Bone marrow (tissue), 2 donors: Measurements from ENCODE around the gene LRRC26.

ENCODE experiments used
- DNase-seq, 2 donors: peaks; one replicate each; lab custom pipeline; 2025; lab: John Stamatoyannopoulos, UW

LRRC26 gene

DNA sequence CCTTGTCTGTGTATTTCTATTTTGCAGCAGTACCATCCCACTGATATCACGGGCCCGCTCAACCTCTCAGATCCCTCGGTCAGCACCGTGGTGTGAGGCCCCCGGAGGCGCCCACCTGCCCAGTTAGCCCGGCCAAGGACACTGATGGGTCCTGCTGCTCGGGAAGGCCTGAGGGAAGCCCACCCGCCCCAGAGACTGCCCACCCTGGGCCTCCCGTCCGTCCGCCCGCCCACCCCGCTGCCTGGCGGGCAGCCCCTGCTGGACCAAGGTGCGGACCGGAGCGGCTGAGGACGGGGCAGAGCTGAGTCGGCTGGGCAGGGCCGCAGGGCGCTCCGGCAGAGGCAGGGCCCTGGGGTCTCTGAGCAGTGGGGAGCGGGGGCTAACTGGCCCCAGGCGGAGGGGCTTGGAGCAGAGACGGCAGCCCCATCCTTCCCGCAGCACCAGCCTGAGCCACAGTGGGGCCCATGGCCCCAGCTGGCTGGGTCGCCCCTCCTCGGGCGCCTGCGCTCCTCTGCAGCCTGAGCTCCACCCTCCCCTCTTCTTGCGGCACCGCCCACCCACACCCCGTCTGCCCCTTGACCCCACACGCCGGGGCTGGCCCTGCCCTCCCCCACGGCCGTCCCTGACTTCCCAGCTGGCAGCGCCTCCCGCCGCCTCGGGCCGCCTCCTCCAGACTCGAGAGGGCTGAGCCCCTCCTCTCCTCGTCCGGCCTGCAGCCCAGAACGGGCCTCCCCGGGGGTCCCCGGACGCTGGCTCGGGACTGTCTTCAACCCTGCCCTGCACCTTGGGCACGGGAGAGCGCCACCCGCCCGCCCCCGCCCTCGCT lies 1.9 kb downstream of the LRRC26 start:
- DNase-seq: no peak

DNA sequence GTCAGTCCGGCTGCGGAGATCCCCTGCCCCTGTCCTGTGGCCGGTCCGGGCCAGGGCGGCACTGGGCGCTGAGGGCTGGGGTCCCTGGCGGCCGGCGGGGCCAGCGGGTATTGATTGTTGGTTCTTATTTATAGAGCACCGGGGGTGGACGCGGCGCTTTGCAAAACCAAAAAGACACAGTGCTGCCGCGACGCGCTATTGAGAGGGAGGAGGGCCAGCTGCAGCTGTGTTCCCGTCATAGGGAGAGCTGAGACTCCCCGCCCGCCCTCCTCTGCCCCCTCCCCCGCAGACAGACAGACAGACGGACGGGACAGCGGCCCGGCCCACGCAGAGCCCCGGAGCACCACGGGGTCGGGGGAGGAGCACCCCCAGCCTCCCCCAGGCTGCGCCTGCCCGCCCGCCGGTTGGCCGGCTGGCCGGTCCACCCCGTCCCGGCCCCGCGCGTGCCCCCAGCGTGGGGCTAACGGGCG lies 2.5 kb downstream of the LRRC26 start:
- DNase-seq: no peak

DNA sequence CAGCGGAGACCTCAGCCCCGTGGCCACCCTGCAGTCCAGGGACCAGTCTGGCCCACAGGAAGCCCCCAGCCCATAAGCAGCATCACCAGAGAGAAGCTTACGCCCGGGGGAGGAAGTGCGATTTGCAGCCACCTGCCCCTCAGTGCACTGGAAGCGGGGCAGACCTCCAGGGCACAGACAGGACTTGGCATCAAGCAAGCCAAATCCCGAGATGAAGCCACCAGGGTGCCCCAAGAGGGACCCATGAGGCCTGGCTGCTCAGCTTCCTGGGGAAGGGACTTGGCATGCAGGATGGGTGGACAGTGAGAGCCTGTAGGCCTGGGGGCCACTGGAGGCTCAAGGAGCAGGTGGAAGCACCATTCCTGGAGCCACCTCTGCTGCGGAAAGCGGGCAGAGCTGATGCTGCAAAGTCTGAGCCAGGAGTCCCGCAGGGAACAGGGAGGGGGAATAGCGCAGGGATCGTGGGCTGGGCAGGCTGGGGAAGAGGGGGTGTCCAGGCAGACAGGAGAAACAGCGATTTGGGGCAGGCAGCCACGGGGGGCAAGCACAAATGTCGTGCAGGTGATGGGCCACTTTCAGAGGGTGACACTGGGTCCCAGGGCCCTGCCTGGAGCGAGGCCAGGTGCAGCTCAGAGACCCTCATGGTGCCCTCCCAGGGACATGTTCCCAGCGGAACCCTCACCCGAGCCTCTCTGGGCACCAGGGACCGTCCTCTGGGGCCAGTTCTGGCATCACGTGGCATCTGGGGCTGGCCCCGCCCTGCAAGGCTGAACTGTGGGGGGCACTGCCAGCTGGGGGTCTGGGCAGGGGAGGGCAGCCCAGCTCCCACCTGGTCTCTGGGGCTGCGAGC lies 3.2 kb downstream of the LRRC26 start:
- DNase-seq: no peak

DNA sequence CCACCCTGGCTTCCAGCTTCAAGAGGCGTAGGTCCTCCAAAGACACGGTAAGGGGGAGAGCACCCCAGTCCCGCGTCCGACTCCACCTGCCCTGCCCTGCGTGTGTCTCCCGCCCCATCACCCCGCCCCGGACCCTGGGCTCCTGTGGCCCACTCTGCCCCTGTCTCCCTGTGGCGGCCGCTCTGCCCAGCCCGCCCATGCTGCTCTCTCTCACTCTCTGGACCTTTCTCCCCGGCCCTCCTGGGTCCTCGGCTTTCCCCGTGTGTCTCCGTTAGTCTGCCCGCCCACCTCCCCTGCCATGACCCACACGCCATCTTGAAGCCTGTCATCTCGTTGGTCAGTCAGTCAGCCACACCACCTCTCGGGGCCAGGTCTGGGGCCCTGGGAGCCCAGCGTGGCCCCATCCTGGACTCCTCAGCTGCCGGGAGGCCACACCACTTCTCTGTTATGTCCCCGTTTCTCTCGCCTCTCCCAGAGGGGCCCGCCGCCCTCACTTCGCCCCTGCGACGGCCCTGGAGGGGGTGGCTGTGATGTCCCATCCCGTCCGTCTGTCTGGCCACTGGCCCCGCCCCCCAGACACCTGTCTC lies 4.5 kb downstream of the LRRC26 start:
- no peak for DNase-seq

DNA sequence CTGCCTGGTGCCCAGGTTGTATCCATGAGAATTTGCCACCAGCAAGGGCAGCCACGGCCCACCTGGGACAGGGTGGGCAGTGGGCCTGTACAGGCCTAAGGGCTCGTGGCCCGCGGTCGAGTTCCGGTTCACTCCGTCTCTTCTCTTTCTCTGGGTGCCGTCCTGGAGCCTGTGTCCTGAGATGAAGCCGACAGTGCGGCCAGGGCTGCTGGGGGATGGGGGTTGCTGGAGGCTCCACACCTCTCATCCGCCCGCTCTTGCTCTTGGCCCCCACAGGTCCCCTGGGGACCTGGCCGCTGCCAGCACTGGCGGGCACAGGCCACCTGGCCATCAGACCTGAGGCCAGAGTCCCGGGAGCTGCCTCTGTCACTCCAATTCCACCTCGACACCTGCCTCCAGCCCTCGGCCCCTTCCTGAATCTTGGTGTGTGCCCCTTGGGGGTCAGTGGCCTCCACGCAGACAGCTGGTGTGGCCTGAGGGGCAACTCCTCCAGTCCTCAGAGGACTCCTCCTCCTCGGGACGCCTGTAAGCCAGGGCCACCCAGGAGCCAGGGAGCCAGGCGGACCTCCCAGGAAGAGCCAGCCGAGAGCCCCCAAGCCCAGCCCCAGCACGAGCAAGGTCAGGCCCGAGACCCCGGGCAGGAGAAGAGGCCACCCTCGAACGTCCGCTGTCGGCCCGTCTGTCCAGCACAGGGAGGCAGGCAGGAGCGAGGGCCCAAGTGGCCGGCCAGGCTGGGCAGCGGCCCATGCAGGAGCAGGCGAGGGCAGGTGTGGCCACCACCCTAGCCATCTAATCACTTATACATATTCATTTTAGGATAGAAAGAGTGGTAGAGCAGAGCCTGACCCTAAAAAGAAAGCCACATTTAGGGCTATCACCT lies 5.2 kb downstream of the LRRC26 start:
- no peak for DNase-seq

DNA sequence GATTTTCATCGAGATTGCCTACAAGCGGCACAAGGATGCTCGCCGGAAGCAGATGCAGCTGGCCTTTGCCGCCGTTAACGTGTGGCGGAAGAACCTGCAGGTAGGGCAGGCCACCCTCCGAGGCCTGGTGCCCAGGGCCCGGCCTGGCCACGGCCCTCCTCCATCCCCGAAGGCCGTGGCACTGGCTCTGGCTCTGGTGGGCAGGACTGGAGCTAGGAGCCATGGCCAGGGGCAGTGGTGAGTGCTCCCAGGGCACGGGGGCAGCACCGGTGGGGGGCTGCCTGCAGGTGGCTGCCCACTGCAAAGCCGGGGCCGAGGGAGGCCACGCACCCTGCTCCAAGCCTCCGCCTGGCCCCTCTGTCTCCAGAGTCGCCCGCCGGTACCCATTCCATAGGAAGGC lies 6.0 kb downstream of the LRRC26 start:
- DNase-seq: no peak

DNA sequence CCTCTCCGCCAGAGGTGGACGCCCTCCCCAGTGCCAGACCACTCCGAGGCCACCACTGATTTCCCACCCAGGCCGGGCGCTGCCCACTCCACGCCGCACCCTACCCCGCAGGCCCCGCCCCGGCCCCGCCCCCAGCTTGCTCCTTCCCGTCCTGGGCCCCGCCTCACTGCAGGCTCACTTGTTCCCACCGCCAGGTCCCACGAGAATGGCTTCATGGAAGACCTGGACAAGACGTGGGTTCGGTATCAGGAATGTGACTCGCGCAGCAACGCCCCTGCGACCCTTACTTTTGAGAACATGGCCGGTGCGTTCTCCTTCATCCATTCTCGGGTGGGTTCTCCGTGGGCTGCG lies 6.5 kb downstream of the LRRC26 start:
- DNase-seq: no peak

DNA sequence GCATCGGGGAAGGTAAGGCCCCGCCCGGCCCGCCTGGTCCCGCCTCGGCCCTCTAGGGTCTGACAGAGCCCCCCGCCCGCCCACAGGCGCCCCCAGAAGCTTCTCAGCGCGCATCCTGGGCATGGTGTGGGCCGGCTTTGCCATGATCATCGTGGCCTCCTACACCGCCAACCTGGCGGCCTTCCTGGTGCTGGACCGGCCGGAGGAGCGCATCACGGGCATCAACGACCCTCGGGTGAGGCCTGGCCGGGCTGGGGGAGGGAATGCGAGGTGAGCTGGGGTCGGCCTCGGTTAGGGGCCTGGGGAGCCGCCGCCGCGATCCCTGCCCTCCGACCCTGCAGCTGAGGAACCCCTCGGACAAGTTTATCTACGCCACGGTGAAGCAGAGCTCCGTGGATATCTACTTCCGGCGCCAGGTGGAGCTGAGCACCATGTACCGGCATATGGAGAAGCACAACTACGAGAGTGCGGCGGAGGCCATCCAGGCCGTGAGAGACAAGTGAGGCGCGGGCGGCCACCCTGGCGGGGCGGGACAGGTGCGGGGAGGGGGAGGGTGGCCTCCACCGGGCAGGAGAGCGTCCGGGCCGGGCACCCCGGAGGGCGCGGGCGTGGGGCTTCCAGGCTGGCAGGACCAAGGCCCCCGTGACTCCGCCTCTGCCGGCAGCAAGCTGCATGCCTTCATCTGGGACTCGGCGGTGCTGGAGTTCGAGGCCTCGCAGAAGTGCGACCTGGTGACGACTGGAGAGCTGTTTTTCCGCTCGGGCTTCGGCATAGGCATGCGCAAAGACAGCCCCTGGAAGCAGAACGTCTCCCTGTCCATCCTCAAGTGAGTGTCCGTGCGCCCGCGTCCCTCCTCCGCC lies 7.1 kb downstream of the LRRC26 start:
- no peak for DNase-seq

DNA sequence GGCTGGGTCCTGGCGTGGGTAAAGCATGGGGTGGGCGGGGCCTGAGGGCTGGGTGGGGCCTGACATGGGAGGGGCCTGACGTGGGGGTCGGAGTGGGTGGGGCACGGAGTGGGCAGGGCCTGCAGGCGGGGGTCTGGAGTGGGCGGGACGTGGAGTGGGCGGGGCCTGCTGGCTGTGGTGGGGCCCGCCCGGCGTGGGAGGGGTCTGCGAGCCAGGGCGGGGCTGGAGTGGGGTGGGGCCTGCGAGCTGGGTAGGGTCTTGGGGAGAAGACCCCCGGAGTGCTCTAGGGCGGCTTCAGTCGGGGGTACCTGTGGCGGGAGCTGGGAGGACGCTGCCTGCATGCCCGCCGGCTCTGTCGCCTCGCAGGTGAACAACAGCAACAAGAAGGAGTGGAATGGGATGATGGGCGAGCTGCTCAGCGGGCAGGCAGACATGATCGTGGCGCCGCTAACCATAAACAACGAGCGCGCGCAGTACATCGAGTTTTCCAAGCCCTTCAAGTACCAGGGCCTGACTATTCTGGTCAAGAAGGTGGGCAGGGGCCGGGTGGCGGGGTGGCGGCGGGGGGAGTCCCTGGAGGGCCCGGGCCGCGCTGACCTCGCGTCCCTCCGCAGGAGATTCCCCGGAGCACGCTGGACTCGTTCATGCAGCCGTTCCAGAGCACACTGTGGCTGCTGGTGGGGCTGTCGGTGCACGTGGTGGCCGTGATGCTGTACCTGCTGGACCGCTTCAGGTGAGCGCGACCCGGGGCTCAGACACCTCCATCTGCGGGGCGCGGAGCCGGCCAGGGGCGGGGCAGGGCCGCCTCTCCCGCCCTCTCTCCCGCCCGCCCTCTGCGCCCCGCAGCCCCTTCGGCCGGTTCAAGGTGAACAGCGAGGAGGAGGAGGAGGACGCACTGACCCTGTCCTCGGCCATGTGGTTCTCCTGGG lies 8.0 kb downstream of the LRRC26 start:
- DNase-seq: no peak

DNA sequence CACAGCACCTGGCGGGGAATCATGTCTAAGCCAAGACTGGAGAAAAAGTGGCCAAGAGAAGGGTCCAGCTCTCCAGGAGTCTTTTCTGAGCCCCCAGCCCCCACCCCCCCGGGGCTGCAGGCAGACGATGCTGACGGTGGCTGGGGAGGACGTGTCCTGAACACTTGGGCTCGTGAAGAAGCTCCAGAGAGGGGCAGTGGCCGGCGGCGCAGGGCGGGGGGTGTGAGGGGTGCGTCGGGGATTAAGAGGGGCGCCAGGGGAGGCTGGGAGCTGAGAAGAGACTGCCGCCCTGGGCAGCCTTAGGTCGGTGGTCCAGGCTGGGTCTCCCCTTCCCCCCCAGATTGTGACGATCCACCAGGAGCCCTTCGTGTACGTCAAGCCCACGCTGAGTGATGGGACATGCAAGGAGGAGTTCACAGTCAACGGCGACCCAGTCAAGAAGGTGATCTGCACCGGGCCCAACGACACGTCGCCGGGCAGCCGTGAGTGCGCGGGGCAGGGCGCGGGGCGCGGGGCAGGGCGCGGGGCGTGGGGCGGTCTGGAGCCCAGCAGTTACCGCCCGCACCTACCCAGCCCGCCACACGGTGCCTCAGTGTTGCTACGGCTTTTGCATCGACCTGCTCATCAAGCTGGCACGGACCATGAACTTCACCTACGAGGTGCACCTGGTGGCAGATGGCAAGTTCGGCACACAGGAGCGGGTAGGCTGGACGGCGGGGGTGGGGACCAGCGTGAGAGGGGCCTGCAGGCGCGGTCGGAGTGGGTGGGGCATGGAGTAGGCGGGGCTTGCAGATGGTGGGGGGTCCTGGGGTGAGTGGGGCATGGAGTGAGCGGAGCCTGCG lies 8.9 kb downstream of the LRRC26 start:
- DNase-seq: no peak

DNA sequence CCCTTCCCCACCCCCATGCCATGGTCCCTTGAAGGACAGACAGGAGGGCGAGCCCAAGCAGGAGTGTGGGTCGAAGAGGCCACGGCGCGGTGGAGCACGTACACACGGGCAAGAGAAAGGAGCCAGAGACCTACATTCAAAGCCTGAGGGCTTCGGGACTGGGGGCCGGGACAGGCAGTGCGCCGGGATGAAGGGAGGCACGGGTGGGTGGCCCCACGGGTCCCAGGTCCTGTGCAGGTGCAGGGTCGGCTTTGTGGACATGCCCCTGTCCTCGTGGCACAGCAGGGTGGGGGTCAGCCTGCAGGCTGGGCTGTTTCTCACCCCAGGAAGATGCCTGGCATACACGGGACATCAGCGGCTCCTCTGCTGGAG lies 9.8 kb downstream of the LRRC26 start:
- no peak for DNase-seq

DNA sequence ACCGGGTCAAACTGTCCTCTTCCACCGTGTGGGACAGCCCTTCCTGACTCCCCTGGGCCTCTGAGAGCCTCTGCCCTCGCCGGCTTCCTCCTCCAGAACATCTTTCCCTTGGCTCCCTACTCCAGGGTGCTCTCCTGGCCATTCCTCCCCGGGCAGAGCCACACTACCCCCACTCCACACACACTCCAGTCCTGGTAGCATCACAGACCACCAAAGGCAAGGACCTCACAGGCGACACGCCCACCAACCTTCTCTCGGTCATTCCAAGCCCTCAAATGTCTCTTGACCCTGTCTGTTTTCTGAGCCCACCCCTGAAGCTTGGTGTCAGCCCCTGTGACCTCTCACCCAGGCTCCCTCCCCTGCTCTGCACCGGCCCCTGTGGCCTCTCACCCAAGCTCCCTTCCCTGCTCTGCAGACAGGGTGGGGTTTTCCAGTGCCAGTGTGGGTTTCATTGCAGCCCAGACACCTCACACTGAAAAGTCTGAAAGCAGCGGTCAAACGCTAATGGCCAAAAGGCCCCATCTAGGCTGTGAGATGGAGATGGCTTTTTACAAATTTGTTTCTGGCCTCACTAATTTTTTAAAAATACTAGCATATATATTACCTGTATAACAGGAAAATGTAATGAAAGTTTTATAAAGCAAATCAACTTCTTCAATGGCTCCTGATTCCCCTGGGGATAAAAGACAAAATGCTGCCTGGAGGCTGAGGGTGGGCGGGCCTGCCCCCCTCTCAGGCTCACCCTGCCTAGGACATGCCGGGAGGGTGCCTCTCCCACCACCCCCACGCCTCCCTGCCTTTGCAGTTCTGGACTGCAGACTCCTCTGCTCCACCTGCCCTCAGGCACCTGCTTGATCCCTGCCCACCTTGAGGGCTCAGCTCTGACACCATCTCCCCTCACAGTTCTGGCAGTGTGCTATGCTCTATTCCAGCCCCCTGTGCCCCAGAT lies 10.5 kb downstream of the LRRC26 start:
- no peak for DNase-seq

DNA sequence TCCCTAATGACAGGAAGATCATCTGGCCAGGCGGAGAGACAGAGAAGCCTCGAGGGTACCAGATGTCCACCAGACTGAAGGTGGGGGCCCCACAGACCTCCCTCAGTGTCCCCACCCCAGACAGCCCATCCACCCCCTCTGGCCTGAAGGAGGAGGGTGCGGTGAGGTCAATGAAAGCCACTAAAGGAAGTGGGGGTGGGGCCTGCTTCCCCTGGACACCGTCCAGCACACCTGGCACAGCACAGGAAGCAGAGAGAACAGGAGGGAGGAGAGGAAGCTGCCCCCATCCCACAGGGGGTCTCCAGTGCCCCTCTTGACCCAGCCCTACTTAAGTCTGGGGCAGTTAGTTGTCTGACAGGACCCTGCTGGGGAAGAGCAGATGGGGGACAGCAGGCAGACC lies 11.2 kb downstream of the LRRC26 start:
- no peak for DNase-seq

DNA sequence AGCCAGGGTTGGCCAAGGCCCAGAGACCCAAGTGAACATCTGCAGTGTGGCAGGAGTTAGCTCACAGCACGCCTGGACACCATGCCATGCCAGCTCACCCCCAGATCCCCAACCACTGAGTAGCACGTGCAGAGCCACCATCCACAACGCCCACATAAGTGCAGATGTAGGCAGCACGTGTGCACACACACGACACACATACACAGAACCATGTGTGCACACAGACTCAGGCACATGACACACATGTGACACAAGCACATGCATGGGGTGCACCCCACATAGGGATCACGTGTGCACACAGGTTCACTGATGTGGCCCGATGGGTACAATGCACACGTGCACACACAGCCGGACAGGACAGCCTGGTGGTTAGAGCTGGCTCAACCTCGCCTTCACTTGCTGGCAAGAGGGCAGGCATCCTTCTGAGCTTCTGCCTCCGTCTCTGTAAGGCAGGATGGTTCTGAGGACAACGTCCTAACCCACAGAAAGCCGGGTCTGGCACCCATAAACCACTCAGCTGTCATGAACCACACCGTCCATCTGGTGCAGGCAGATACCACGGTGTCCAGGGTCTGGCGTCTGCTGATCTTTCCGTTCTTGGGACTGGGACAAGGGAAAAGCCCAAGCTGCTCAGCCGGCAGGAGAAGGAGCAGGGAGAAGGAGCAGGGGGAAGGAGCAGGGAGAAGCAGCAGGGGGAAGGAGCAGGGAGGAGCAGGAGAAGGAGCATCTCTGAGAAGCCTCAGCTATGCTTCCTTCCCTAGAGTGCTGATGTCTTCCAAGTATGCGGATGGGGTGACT lies 12.0 kb downstream of the LRRC26 start:
- DNase-seq: no peak

DNA sequence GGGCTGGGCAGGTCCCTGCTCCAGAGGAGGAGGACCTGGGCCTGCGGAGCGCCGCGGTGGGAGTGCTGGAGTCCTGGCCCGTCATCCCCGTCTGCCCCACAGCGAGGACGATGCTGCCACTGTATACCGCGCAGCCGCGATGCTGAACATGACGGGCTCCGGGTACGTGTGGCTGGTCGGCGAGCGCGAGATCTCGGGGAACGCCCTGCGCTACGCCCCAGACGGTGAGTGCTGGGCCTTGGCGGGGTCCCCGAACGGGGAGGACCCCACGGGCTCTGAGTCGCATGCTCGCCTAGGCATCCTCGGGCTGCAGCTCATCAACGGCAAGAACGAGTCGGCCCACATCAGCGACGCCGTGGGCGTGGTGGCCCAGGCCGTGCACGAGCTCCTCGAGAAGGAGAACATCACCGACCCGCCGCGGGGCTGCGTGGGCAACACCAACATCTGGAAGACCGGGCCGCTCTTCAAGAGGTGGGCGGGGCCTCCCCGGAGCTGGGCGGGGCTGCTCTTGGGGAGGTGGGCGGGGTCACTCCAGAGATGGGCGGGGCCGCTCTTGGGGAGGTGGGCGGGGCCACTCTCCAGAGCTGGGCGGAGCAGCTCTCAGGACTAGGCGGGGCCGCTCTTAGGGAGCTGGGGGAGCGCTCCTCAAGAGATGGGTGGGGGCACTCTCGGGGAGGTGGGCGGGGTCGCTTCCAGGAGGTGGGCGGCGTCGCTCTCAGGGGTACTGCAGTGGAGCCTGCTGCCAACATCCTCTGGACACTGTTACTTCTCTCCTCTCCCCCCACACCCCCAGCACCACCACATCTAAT lies 13.1 kb downstream of the LRRC26 start:
- DNase-seq: peak in 1 of 2 donors; percentile 10

DNA sequence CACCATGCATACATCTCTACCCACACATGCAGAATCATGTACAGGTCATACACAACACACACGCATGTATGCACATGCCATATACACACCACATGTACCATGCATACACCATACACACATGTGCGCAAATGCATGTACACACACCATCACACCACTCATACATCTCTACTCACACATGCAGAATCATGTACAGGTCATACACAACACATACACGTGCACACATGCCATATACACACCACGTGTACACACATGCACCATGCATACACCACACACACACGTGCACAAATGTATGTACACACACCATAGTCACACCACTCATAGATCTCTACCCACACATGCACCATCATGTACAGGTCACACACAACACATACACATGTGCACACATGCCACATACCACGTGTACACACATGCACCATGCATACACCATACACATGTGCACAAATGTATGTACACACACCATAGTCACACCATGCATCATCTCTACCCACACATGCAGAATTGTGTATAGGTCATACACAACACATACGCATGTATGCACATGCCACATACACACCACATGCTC lies 16.9 kb downstream of the LRRC26 start:
- no peak for DNase-seq
